KMS-11 (cell line): Measurements from ENCODE around the gene ADARB1.

ENCODE experiments used
- H2AFZ ChIP-seq: fragments of 200-600 bp; sonication (generic); 2 replicates; pipeline ENCODE4 v1.6.1; 2016; ENCODE audit warnings: antibody characterized with exemption, mixed run types, low read depth
- H3K27ac ChIP-seq: fragments of 200-600 bp; sonication (generic); 2 replicates; pipeline ENCODE4 v1.6.1; 2016; ENCODE audit warnings: mild to moderate bottlenecking, mixed run types
- H3K27me3 ChIP-seq: fragments of 200-600 bp; sonication (generic); 2 replicates; pipeline ENCODE4 v1.6.1; 2017; ENCODE audit warnings: mild to moderate bottlenecking, low read depth, mixed run types, moderate library complexity; ENCODE audit not compliant: insufficient read depth
- H3K36me3 ChIP-seq: fragments of 200-600 bp; sonication (generic); 2 replicates; pipeline ENCODE4 v1.6.1; 2017; ENCODE audit warnings: mild to moderate bottlenecking, mixed run types; ENCODE audit not compliant: insufficient read depth
- H3K4me1 ChIP-seq: fragments of 200-600 bp; sonication (generic); 2 replicates; pipeline ENCODE4 v1.6.1; 2016; ENCODE audit warnings: mild to moderate bottlenecking, low read depth, mixed run types; ENCODE audit not compliant: poor library complexity, severe bottlenecking
- H3K4me2 ChIP-seq: fragments of 200-600 bp; sonication (generic); 2 replicates; pipeline ENCODE4 v1.7.0; 2016; ENCODE audit warnings: mild to moderate bottlenecking, mixed run types
- H3K4me3 ChIP-seq: fragments of 200-600 bp; sonication (generic); IDR thresholded peaks from 2 replicates; pipeline ENCODE4 v1.6.1; 2017; ENCODE audit warnings: low read depth, low read length, mixed read lengths; ENCODE audit not compliant: insufficient read depth
- H3K79me2 ChIP-seq: fragments of 200-600 bp; sonication (generic); 2 replicates; pipeline ENCODE4 v1.6.1; 2016; ENCODE audit warnings: low read depth, mixed run types; ENCODE audit not compliant: insufficient read depth
- H3K9ac ChIP-seq: fragments of 200-600 bp; sonication (generic); 2 replicates; pipeline ENCODE4 v1.6.1; 2016; ENCODE audit warnings: mild to moderate bottlenecking, mixed run types
- H4K20me1 ChIP-seq: fragments of 200-600 bp; sonication (generic); 2 replicates; pipeline ENCODE4 v1.6.1; 2016; ENCODE audit warnings: mild to moderate bottlenecking, mixed run types; ENCODE audit not compliant: insufficient read depth
- CTCF ChIP-seq: fragments of 200-600 bp; sonication (generic); conservative IDR thresholded peaks from 2 replicates; pipeline ENCODE4 v1.6.1; 2017; ENCODE audit warnings: low read depth, mild to moderate bottlenecking, antibody characterized with exemption, low read length, moderate library complexity, mixed read lengths

The ADARB1 gene

GRCh38 chr21:45088729-45089128 lies 14.3 kb downstream of the ADARB1 start:
- no peak overlapping the region for H2AFZ ChIP-seq
- H3K9ac ChIP-seq: no peak overlapping the region
- H3K27me3 ChIP-seq: no peaks in the 10 kb centered on the region
- H4K20me1 ChIP-seq: no peaks in the 10 kb centered on the region
- peaks cover 27% of the 10 kb centered on the region for H3K4me1 ChIP-seq
- H3K36me3 ChIP-seq: no peaks in the 10 kb centered on the region
- H3K4me3 ChIP-seq: no peak overlapping the region
- no peak overlapping the region for H3K4me2 ChIP-seq
- no peak overlapping the region for H3K27ac ChIP-seq
- H3K79me2 ChIP-seq: peaks cover 5% of the 10 kb centered on the region; the same call in 1 of the 2 replicates
- no peak for TF ChIP-seq CTCF

- Histone ChIP-seq H3K4me1 (peaks cover 34% of the 10 kb centered on the region), H4K20me1 (no peaks in the 10 kb centered on the region), H2AFZ (no peak overlapping the region), H3K9ac (no peak overlapping the region), H3K36me3 (no peaks in the 10 kb centered on the region), H3K27ac (no peak overlapping the region), H3K4me2 (no peak overlapping the region), H3K4me3 (no peak overlapping the region), H3K27me3 (no peaks in the 10 kb centered on the region), H3K79me2 (peaks cover 16% of the 10 kb centered on the region; the same call in 1 of the 2 replicates)
- no peak for TF ChIP-seq CTCF
These were observed 15.6 kb downstream of the ADARB1 start for GRCh38 chr21:45089964-45090363.

DNA sequence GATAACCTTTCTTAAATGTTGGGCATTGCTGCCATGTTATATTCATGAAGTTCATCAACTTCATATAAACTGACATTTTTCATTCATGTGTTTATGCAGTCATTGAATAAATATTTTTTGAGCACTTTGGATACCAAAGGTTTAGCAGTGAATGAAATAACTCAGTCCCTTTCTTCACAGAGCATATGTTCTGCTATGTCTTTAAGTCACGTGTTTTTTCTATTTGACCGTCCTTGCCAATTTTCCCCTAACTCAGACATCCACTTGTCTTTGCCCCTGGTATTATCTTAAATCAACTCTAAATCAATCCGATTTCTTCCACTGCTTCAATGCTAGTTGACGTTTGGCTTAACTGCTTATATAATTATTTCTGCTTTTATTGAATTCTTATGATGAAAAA lies 16.6 kb downstream of the ADARB1 start:
- Histone ChIP-seq H4K20me1 (no peaks in the 10 kb centered on the region), H3K79me2 (peaks cover 18% of the 10 kb centered on the region; the same call in 1 of the 2 replicates), H3K4me3 (no peak overlapping the region), H3K36me3 (no peaks in the 10 kb centered on the region), H3K27me3 (no peaks in the 10 kb centered on the region), H2AFZ (no peak overlapping the region), H3K27ac (no peak overlapping the region), H3K9ac (no peak overlapping the region), H3K4me2 (no peak overlapping the region), H3K4me1 (peaks cover 34% of the 10 kb centered on the region)
- no peak for TF ChIP-seq CTCF

DNA sequence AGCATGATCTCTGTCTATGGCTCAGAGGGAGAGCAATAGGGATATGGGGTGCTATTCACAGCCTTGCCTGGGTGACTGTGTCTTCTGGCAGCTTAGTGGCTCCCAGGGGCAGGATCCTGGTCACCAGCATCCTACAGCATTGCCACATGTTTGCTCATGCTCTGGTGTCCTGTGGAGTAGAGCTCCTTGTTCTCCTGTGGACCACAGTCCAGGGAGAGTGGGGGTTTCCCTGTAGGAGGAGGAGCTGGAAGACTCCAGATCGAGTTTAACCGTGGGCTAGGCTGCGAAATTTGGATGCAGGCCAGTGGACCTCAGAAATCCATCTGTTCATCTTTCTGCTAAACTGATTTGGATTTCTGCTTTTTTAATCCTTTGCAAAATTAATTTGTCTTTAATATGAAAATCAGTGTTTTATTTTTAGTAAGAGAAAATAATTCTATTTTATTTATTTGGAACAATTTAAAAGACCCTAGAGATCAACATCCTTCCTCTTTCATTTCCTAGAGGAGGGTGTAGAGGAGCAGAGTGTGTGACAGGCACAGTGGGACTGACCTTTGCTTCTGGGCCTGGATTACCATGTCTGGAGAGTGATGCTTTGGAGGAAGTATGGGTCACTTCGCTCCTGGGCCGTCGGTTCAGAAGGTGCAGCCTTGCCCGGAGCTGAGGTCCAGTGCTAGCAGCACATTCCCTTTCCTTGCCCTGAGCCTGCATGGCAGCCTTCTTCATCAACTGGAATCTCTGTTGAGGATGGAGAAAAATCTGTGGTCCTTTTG lies 17.4 kb downstream of the ADARB1 start:
- peaks cover 34% of the 10 kb centered on the region for H3K4me1 ChIP-seq
- H3K27ac ChIP-seq: 0 out of 2 replicates have a peak overlapping the region, but pooled peaks have one; percentile 65
- H3K4me3 ChIP-seq: no peak overlapping the region
- H3K9ac ChIP-seq: no peak overlapping the region
- no peaks in the 10 kb centered on the region for H4K20me1 ChIP-seq
- H3K36me3 ChIP-seq: no peaks in the 10 kb centered on the region
- no peaks in the 10 kb centered on the region for H3K27me3 ChIP-seq
- peaks cover 18% of the 10 kb centered on the region; the same call in 1 of the 2 replicates for H3K79me2 ChIP-seq
- H3K4me2 ChIP-seq: no peak overlapping the region
- no peak for TF ChIP-seq CTCF
- H2AFZ ChIP-seq: no peak overlapping the region
